Panc1 (cell line): Measurements from ENCODE around the gene GALNT4. TPM values are rescaled to one million over a fixed set of nuclear protein-coding genes. Genes with fewer than 3 reads are reported as not detected.

ENCODE experiments used
- ATAC-seq: fragments of 200-7000 bp; cut with Tn5 transposase; 2 replicates; pipeline ENCODE4 v1.9.1; 2020; ENCODE audit warnings: mild to moderate bottlenecking, moderate library complexity
- BruUV-seq: library from RNA; stranded (reverse); fragments of 400-500 nt; replicated peaks from 2 replicates; lab custom pipeline; 2021; lab: Mats Ljungman, UMichigan
- CTCF ChIA-PET: fragments of 300-600 bp; sonication (Branson Sonifier 250); formaldehyde crosslinking; loops from one replicate; lab custom pipeline; 2022; ENCODE audit warnings: antibody characterized with exemption; lab: Charles Lee
- POLR2A ChIA-PET: fragments of 300-600 bp; sonication (Branson Sonifier 250); formaldehyde crosslinking; loops from one replicate; lab custom pipeline; 2022; ENCODE audit warnings: antibody characterized with exemption; lab: Charles Lee
- DNase-seq: peaks from one replicate; pipeline ENCODE4 v3.0.0-alpha.2; 2010; ENCODE audit warnings: low read depth, low spot score
- H3K27ac ChIP-seq: 2 replicates; pipeline ENCODE4 v1.5.1; 2011; ENCODE audit warnings: mild to moderate bottlenecking, low read length, inconsistent platforms
- H3K27me3 ChIP-seq: fragments of 200-500 bp; sonication (Bioruptor generic); 2 replicates; pipeline ENCODE4 v1.6.0; 2014; ENCODE audit warnings: low read length, inconsistent platforms; ENCODE audit not compliant: control insufficient read depth, insufficient read depth
- H3K36me3 ChIP-seq: fragments of 200-500 bp; sonication (Bioruptor generic); 2 replicates; pipeline ENCODE4 v1.5.1; 2014; ENCODE audit warnings: inconsistent platforms, mild to moderate bottlenecking, low read length, moderate library complexity; ENCODE audit not compliant: control insufficient read depth, insufficient read depth
- H3K4me1 ChIP-seq: 2 replicates; pipeline ENCODE4 v1.5.1; 2011; ENCODE audit warnings: inconsistent platforms, mild to moderate bottlenecking, low read length, moderate library complexity; ENCODE audit not compliant: control insufficient read depth, insufficient read depth
- H3K4me3 ChIP-seq, 2 experiments: 2 replicates each; pipeline ENCODE4 v1.5.1; 2011 to 2012; ENCODE audit warnings: low read depth in 2 of 2, low read length in 2 of 2, mild to moderate bottlenecking in 2 of 2, inconsistent platforms in 1 of 2, moderate library complexity in 1 of 2
- H3K9me3 ChIP-seq: fragments of 200-500 bp; sonication (Bioruptor generic); 2 replicates; pipeline ENCODE4 v1.5.1; 2014; ENCODE audit warnings: low read depth, mild to moderate bottlenecking, inconsistent platforms, low read length, moderate library complexity; ENCODE audit not compliant: control insufficient read depth, insufficient read depth
- CTCF ChIP-seq: fragments of 450-650 bp; IDR thresholded peaks from 2 replicates; pipeline ENCODE4 v1.5.1; 2017; ENCODE audit warnings: mild to moderate bottlenecking
- POLR2AphosphoS5 ChIP-seq: IDR thresholded peaks from 2 replicates; pipeline ENCODE4 v1.6.1; 2012; ENCODE audit warnings: mild to moderate bottlenecking, low read depth, low read length, moderate library complexity
- REST ChIP-seq, 2 experiments: IDR thresholded peaks; 2 replicates each; pipeline ENCODE4 v1.6.1; 2011 to 2012; ENCODE audit warnings: low read depth in 2 of 2, control low read depth in 1 of 2, low read length in 1 of 2, mild to moderate bottlenecking in 1 of 2, moderate library complexity in 1 of 2; ENCODE audit not compliant: insufficient read depth in 1 of 2
- SIN3A ChIP-seq: IDR thresholded peaks from 2 replicates; pipeline ENCODE4 v1.6.1; 2012; ENCODE audit warnings: low read depth, mild to moderate bottlenecking, low read length, moderate library complexity, borderline replicate concordance; ENCODE audit not compliant: insufficient read depth
- TCF7L2 ChIP-seq: IDR thresholded peaks from 2 replicates; pipeline ENCODE4 v1.6.1; 2011; ENCODE audit warnings: mild to moderate bottlenecking, low read depth, low read length, inconsistent platforms
- in situ Hi-C: cut with HindIII; loops from 2 replicates; pipeline ENCODE4 v1.10.0; 2016; ENCODE audit warnings: low sequenced_read_pairs, low pct_unique_long_range_greater_than_20kb
- intact Hi-C: fragments of 100-400 bp; cut with micrococcal nuclease; formaldehyde crosslinking; loops from one replicate; pipeline ENCODE4 v1.10.0; 2022; ENCODE audit not compliant: unreplicated experiment
- total RNA-seq: library from RNA; stranded (reverse); gene quantifications from one replicate; pipeline ENCODE4 v1.2.1, GENCODE V29; 2021; ENCODE audit not compliant: unreplicated experiment

The GALNT4 gene
- total RNA-seq, 1 experiment from 2014 or later = 5.1 TPM

GRCh38 chr12:89537389-89537788 is 12.8 kb upstream of the GALNT4 start:
- Histone ChIP-seq H3K9me3 (no peaks in the 10 kb centered on the region), H3K36me3 (no peaks in the 10 kb centered on the region), H3K4me1 (no peaks in the 10 kb centered on the region), H3K27me3 (no peaks in the 10 kb centered on the region), H3K27ac (no peak overlapping the region), H3K4me3 (no peak overlapping the region)
- DNase-seq (no peak), ATAC-seq (no peak)
- in situ Hi-C loops = no loop called here
- CTCF ChIA-PET = no interaction called here
- POLR2A ChIA-PET = no interaction called here
- no peak for TF ChIP-seq TCF7L2
- TF ChIP-seq SIN3A = no peak
- TF ChIP-seq CTCF = no peak
- TF ChIP-seq REST (IDR thresholded peaks at IDR 0.05; ENCODE audit: insufficient read depth in 1 of 2, low read depth in 2 of 2, low read length in 1 of 2) = no peak
- no peak for TF ChIP-seq POLR2AphosphoS5
- BruUV-seq = no TSS peak
- intact Hi-C loops = no loop called here

DNA sequence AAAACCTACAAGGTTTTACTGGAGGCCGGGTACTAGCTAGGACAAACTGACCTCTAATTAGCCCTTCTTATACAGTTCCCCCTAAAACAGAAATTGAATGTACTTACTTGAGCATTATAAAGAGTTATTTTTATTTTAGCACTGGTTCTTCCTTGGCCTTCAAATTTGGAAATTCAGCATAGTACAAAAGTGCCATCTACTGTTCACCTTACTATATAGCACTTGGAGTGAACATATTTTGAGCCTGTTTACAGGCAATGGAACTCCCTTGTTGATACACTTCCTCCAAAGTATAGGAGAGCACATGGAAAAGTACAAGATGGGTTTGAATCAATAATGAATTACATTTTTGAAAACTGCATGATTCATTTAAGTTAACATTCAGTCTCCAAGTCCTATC is 5.1 kb upstream of the GALNT4 start:
- H3K4me1 ChIP-seq = peaks cover 4% of the 10 kb centered on the region; the same call in 1 of the 2 replicates
- no peaks in the 10 kb centered on the region; the same call in 1 of the 2 replicates for H3K36me3 ChIP-seq
- DNase-seq (peak; percentile 41), ATAC-seq (no peak)
- CTCF ChIA-PET = no interaction called here
- H3K9me3 ChIP-seq = no peaks in the 10 kb centered on the region
- H3K27me3 ChIP-seq = no peaks in the 10 kb centered on the region
- intact Hi-C loops = loop anchor here (2.0 kb wide), 2 partner anchors 59 to 511 kb away; no protein-coding TSS in a partner anchor
- in situ Hi-C loops = no loop called here
- no peak overlapping the region for H3K4me3 ChIP-seq
- H3K27ac ChIP-seq = no peak overlapping the region
- TF ChIP-seq CTCF (peak; percentile 73; the same call in 1 of the 2 replicates), POLR2AphosphoS5 (no peak)
- POLR2A ChIA-PET = no interaction called here
- BruUV-seq = no TSS peak
